DOHH2 (cell line): ENCODE data around the gene COL4A2.

Source experiments
- H3F3A ChIP-seq: fragments of 200-600 bp; sonication (generic), shearing (Covaris generic); 2 replicates; pipeline ENCODE4 v1.6.0; 2016; ENCODE audit warnings: antibody characterized with exemption, mild to moderate bottlenecking; ENCODE audit not compliant: control insufficient read depth, insufficient read depth
- H3K27ac ChIP-seq: fragments of 200-600 bp; sonication (generic); 2 replicates; pipeline ENCODE4 v1.5.1; 2014; ENCODE audit warnings: low read depth, mild to moderate bottlenecking, low read length, moderate library complexity
- H3K27me3 ChIP-seq: fragments of 200-600 bp; sonication (generic); 2 replicates; pipeline ENCODE4 v1.6.1; 2014; ENCODE audit warnings: mild to moderate bottlenecking, low read length, mixed read lengths; ENCODE audit not compliant: control insufficient read depth
- H3K36me3 ChIP-seq: fragments of 200-600 bp; sonication (generic); 2 replicates; pipeline ENCODE4 v1.6.1; 2014; ENCODE audit warnings: mild to moderate bottlenecking, low read length, moderate library complexity, mixed read lengths; ENCODE audit not compliant: control insufficient read depth
- H3K4me1 ChIP-seq: fragments of 200-600 bp; sonication (generic); 2 replicates; pipeline ENCODE4 v1.6.1; 2014; ENCODE audit warnings: mild to moderate bottlenecking, low read length, mixed read lengths; ENCODE audit not compliant: control insufficient read depth
- H3K4me2 ChIP-seq: fragments of 200-600 bp; sonication (generic); 2 replicates; pipeline ENCODE4 v1.6.0; 2014; ENCODE audit warnings: mild to moderate bottlenecking, low read length, moderate library complexity
- H3K4me3 ChIP-seq: fragments of 200-600 bp; sonication (generic); 2 replicates; pipeline ENCODE4 v1.5.1; 2014; ENCODE audit warnings: mild to moderate bottlenecking, low read length, mixed read lengths
- H3K79me2 ChIP-seq: fragments of 200-600 bp; sonication (generic); 2 replicates; pipeline ENCODE4 v1.6.1; 2014; ENCODE audit warnings: mild to moderate bottlenecking, low read length, mixed read lengths; ENCODE audit not compliant: control insufficient read depth
- H3K9me2 ChIP-seq: fragments of 200-600 bp; sonication (generic); replicated peaks from 2 replicates; pipeline ENCODE4 v1.6.1; 2014; ENCODE audit warnings: mild to moderate bottlenecking, low read length, mixed read lengths; ENCODE audit not compliant: control insufficient read depth
- H3K9me3 ChIP-seq: fragments of 200-600 bp; sonication (generic); 2 replicates; pipeline ENCODE4 v1.6.1; 2014; ENCODE audit warnings: antibody characterized with exemption, low read length, mixed read lengths; ENCODE audit not compliant: control insufficient read depth, insufficient read depth
- H4K20me1 ChIP-seq: fragments of 200-600 bp; sonication (generic); 2 replicates; pipeline ENCODE4 v1.6.0; 2014; ENCODE audit warnings: low read depth, mild to moderate bottlenecking, antibody characterized with exemption, low read length, moderate library complexity; ENCODE audit not compliant: control insufficient read depth, insufficient read depth
- EZH2phosphoT487 ChIP-seq: fragments of 200-600 bp; sonication (generic); IDR thresholded peaks from 2 replicates; pipeline ENCODE4 v1.6.1; 2017; ENCODE audit warnings: borderline replicate concordance, mild to moderate bottlenecking, antibody characterized with exemption, low read length, moderate library complexity, mixed read lengths
- TF ChIP-seq, protein P1 (sequence below): fragments of 200-600 bp; sonication (generic); IDR thresholded peaks from one replicate; pipeline ENCODE4 v1.5.1; 2014; ENCODE audit warnings: antibody characterized with exemption, mild to moderate bottlenecking, low read depth, low read length; ENCODE audit not compliant: poor library complexity, severe bottlenecking

The COL4A2 gene

DNA sequence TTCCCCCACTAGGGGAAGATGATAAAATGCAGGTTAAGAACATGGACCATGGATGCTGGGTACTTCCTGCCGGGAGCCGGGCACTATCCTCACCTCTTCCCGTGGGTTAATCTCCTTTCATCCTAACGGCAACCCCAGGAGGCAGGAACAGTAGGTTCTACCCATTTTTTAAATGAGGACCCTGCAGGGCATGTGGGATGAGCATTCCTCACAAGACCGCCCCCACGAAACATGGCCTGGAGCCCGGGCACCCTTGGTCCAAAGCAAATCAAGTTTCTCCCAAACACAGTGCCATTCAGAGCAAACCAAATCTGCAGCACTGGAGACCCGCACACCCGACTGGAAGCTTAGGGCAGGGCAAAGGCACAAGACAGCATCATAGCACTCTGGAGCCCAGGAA lies 35.4 kb downstream of the COL4A2 start:
- H3K27me3 ChIP-seq, result no peaks in the 10 kb centered on the region
- no peak for TF ChIP-seq EZH2phosphoT487
- TF ChIP-seq, protein P1, sequence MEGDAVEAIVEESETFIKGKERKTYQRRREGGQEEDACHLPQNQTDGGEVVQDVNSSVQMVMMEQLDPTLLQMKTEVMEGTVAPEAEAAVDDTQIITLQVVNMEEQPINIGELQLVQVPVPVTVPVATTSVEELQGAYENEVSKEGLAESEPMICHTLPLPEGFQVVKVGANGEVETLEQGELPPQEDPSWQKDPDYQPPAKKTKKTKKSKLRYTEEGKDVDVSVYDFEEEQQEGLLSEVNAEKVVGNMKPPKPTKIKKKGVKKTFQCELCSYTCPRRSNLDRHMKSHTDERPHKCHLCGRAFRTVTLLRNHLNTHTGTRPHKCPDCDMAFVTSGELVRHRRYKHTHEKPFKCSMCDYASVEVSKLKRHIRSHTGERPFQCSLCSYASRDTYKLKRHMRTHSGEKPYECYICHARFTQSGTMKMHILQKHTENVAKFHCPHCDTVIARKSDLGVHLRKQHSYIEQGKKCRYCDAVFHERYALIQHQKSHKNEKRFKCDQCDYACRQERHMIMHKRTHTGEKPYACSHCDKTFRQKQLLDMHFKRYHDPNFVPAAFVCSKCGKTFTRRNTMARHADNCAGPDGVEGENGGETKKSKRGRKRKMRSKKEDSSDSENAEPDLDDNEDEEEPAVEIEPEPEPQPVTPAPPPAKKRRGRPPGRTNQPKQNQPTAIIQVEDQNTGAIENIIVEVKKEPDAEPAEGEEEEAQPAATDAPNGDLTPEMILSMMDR, result no peak
- no peaks in the 10 kb centered on the region for H3K79me2 ChIP-seq
- H3K36me3 ChIP-seq, result no peaks in the 10 kb centered on the region
- H3K27ac ChIP-seq, result no peak overlapping the region
- no peaks in the 10 kb centered on the region for H3K9me3 ChIP-seq
- no peak overlapping the region for H3K4me3 ChIP-seq
- no peaks in the 10 kb centered on the region for H3F3A ChIP-seq
- no peaks in the 10 kb centered on the region for H3K4me1 ChIP-seq
- H3K9me2 ChIP-seq, result no peaks in the 10 kb centered on the region
- no peaks in the 10 kb centered on the region for H4K20me1 ChIP-seq
- no peak overlapping the region for H3K4me2 ChIP-seq

DNA sequence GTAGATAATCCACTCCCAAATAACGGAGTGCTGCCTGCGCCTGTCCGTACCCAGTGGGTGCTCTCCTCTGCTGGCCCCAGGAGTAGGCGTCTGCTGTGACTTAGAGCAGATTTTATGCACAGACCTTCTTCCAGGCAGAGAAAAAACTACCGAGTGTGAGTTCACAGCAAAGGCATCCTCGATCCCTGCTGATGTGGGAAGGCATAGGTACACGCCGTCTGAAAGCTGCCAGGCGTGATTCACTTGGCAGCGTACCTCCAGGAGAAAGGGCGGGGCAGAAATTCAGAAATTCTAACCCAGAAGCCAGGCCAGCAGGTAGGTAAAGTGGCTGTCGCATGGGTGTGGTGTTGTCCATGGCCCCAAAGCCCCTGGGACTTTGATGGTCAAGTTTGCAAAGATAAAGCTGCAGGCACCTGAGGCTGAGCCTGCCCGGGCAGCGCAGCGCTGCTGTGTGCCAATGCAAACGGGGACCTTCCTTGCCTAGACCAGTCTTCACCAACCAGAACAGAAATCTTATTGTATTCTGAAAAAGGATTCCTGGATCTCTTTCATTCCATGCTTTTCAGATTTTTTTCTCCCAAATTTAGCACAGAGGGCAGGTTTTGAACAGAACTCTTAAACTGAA lies 36.3 kb downstream of the COL4A2 start:
- H3F3A ChIP-seq, result no peaks in the 10 kb centered on the region
- no peak overlapping the region for H3K27ac ChIP-seq
- no peaks in the 10 kb centered on the region for H3K9me2 ChIP-seq
- no peak overlapping the region for H3K4me2 ChIP-seq
- H3K4me3 ChIP-seq, result no peak overlapping the region
- TF ChIP-seq, protein P1, result no peak
- TF ChIP-seq EZH2phosphoT487, result no peak
- H3K36me3 ChIP-seq, result no peaks in the 10 kb centered on the region
- no peaks in the 10 kb centered on the region for H3K79me2 ChIP-seq
- H3K4me1 ChIP-seq, result no peaks in the 10 kb centered on the region
- no peaks in the 10 kb centered on the region for H4K20me1 ChIP-seq
- H3K9me3 ChIP-seq, result no peaks in the 10 kb centered on the region
- no peaks in the 10 kb centered on the region for H3K27me3 ChIP-seq

DNA sequence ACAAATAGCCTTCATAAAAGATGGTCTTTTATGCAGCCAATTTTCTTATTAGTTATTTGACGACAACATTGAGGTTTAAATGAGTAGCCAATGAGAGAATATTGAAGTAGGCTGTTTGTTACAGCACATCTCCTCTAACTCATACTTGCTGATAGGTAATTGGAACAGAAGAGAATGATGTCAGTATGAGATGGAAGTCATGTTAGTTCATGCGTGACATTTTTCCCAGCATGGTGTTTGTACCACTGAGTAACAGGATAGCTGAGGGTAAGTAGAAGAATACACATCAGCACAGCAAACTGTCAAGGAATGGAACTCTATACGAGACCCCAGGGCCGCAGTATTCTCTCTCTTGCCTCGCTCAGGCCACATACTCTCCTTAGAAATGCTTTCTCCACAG lies 37.2 kb downstream of the COL4A2 start:
- no peaks in the 10 kb centered on the region for H3K9me2 ChIP-seq
- no peaks in the 10 kb centered on the region for H4K20me1 ChIP-seq
- no peak for TF ChIP-seq EZH2phosphoT487
- TF ChIP-seq, protein P1, result no peak
- H3K79me2 ChIP-seq, result no peaks in the 10 kb centered on the region
- H3K4me3 ChIP-seq, result no peak overlapping the region
- H3K9me3 ChIP-seq, result no peaks in the 10 kb centered on the region
- no peak overlapping the region for H3K27ac ChIP-seq
- H3K27me3 ChIP-seq, result no peaks in the 10 kb centered on the region
- no peaks in the 10 kb centered on the region for H3F3A ChIP-seq
- no peak overlapping the region for H3K4me2 ChIP-seq
- H3K4me1 ChIP-seq, result no peaks in the 10 kb centered on the region
- H3K36me3 ChIP-seq, result no peaks in the 10 kb centered on the region

DNA sequence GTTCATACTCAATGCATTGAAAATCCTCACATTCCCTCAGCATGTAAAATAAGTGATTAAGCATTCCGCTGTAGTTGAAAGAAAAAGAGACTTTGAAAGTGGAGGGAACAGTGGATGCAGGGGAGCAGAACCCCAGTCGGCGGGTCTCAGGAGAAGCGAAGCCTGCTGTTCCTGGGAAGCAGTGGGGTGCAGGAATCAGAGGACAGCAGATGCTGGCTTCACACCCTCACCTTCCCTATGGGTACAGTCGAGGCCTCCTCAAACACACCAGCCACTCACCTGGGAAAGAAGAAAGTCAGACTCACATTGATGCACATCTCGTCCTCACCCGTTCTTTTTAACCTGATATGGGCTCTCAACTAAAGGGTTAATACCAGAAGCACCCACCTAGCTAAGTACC lies 38.2 kb downstream of the COL4A2 start:
- TF ChIP-seq, protein P1, result no peak
- TF ChIP-seq EZH2phosphoT487, result no peak
- H4K20me1 ChIP-seq, result no peaks in the 10 kb centered on the region
- H3K36me3 ChIP-seq, result no peaks in the 10 kb centered on the region
- H3K4me2 ChIP-seq, result no peak overlapping the region
- H3F3A ChIP-seq, result no peaks in the 10 kb centered on the region
- H3K4me3 ChIP-seq, result no peak overlapping the region
- H3K27me3 ChIP-seq, result no peaks in the 10 kb centered on the region
- no peaks in the 10 kb centered on the region for H3K9me2 ChIP-seq
- no peaks in the 10 kb centered on the region for H3K9me3 ChIP-seq
- no peak overlapping the region for H3K27ac ChIP-seq
- H3K79me2 ChIP-seq, result no peaks in the 10 kb centered on the region
- no peaks in the 10 kb centered on the region for H3K4me1 ChIP-seq
